Type B pancreatic cell (in vitro differentiated cells): ENCODE data around the gene PITX3. TPM values are rescaled to one million over a fixed set of nuclear protein-coding genes. Genes with fewer than 3 reads are reported as not detected.

Source experiments
- DNase-seq: peaks from one replicate; pipeline ENCODE4 v3.0.0; 2021; ENCODE audit warnings: mixed read lengths; ENCODE audit not compliant: unreplicated experiment; ENCODE audit errors: extremely low spot score
- H3K27ac Mint-ChIP-seq: 2 replicates; pipeline ENCODE4 v1.8.0; 2021; ENCODE audit warnings: mild to moderate bottlenecking, mixed read lengths
- H3K27me3 Mint-ChIP-seq: 2 replicates; pipeline ENCODE4 v1.8.0; 2021; ENCODE audit warnings: mixed read lengths
- H3K36me3 Mint-ChIP-seq: 2 replicates; pipeline ENCODE4 v1.8.0; 2021; ENCODE audit warnings: mixed read lengths
- H3K4me1 Mint-ChIP-seq: one replicate; pipeline ENCODE4 v1.8.0; 2021; ENCODE audit warnings: mixed read lengths; ENCODE audit not compliant: unreplicated experiment
- H3K4me3 Mint-ChIP-seq: 2 replicates; pipeline ENCODE4 v1.8.0; 2021; ENCODE audit warnings: mild to moderate bottlenecking, mixed read lengths
- H3K9me3 Mint-ChIP-seq: 2 replicates; pipeline ENCODE4 v1.8.0; 2021; ENCODE audit warnings: mixed read lengths
- total RNA-seq: library from RNA; stranded (reverse); gene quantifications from 2 replicates; pipeline ENCODE4 v1.2.1, GENCODE V29; 2021; ENCODE audit warnings: low replicate concordance
- TF ChIP-seq, protein P1 (sequence below): fragments of 200-600 bp; sonication (generic); conservative IDR thresholded peaks from 2 replicates; pipeline ENCODE4 v1.5.0; 2021; ENCODE audit warnings: antibody characterized with exemption, mild to moderate bottlenecking

PITX3 gene
- total RNA-seq, 1 donor from 2014 or later: 0.34 TPM

DNA sequence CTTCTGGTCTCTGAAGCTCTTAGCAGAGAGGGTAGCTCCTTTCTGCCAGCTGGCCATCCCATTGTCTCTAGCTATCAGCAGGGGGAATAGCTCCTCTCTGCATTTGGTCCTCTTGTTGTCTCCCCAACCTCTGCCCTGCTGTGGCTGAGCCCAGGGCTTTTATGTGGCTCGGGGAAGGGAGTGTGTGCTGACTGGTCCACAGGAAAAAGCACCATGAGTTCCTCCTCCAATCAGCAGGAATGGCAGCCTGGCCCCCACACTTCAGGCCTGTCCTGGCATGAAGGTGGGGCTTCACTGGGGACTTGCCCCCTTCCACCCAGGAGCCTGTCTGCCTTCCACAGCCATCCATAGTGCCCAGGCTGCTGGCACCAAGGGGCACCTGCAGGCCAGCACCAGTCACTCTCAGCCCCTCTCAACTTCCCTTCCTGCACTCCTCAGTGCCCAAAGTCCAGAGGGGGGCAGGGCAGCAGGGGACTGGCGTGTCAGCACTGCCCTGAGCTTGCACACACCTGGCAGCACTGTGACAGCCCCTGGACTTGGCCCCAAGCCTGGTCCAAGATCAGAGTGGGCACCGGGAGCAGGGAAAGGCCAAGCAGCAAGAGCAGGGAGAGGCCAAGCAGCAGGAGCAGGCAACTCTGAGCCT lies 52.9 kb downstream of the PITX3 start:
- Mint-ChIP-seq H3K36me3 (no peaks in the 10 kb centered on the region), H3K4me3 (no peak overlapping the region), H3K4me1 (no peaks in the 10 kb centered on the region), H3K27ac (no peak overlapping the region), H3K27me3 (peaks cover 9% of the 10 kb centered on the region), H3K9me3 (peaks cover 14% of the 10 kb centered on the region)
- no peak for DNase-seq
- TF ChIP-seq, protein P1, sequence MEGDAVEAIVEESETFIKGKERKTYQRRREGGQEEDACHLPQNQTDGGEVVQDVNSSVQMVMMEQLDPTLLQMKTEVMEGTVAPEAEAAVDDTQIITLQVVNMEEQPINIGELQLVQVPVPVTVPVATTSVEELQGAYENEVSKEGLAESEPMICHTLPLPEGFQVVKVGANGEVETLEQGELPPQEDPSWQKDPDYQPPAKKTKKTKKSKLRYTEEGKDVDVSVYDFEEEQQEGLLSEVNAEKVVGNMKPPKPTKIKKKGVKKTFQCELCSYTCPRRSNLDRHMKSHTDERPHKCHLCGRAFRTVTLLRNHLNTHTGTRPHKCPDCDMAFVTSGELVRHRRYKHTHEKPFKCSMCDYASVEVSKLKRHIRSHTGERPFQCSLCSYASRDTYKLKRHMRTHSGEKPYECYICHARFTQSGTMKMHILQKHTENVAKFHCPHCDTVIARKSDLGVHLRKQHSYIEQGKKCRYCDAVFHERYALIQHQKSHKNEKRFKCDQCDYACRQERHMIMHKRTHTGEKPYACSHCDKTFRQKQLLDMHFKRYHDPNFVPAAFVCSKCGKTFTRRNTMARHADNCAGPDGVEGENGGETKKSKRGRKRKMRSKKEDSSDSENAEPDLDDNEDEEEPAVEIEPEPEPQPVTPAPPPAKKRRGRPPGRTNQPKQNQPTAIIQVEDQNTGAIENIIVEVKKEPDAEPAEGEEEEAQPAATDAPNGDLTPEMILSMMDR: no peak

DNA sequence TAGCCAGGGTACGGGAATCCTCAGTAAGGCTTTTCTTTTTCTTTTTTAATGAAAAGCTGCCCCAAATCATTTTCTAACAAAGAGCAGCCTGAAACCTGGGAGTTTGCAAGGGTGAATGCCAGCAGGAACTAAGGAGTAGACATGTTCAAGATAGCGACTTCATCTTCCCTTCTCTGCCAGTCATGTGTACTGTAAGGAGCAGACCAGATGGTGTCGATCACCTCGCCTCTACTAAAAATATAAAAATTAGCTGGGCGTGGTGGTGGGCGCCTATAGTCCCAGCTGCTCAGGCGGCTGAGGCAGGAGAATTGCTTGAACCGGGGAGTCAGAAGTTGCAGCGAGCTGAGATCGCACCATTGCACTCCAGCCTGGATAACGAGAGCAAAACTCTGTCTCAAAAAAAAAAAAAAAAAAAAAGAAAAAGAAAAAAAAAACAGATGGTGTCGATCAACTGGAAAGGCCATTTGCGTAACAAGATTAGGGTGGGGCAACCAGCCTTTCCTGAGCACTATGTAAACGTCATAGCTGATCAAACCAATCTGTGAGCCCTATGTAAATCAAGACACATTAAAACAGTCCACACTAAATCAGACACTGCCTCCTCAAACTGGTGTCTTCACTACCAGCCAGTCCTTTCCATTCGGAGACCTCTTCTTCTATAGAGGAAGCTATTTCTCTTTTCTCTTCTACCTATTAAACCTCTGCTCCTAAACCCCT lies 55.3 kb downstream of the PITX3 start:
- Mint-ChIP-seq H3K4me3 (no peak overlapping the region), H3K4me1 (no peaks in the 10 kb centered on the region)

DNA sequence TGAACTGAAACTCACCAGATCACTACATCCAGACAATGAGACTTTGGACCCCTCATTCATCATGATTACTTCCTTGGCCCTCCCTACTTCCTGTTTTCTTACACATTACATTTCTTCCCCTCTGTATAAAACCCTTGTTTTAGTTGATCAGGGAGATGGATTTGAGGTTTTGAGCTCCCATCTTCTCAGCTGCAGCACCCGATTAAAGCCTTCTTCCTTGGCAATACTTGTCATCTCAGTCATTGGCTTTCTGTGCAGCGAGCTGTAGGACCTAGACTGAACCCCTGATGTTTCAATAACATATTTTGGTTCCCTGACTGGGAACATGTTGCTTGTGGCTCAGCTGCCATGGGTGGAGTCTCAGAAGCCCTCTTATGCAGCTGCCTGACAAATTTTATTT lies 56.0 kb downstream of the PITX3 start:
- no peaks in the 10 kb centered on the region for H3K4me1 Mint-ChIP-seq
- no peak for DNase-seq

More for the DNA sequence above, 55.3 kb downstream of the PITX3 start:
- no peak for DNase-seq
- Mint-ChIP-seq H3K27me3 (peaks cover 9% of the 10 kb centered on the region), H3K27ac (no peak overlapping the region), H3K36me3 (no peaks in the 10 kb centered on the region), H3K9me3 (peaks cover 14% of the 10 kb centered on the region)
- TF ChIP-seq, protein P1: no peak

DNA sequence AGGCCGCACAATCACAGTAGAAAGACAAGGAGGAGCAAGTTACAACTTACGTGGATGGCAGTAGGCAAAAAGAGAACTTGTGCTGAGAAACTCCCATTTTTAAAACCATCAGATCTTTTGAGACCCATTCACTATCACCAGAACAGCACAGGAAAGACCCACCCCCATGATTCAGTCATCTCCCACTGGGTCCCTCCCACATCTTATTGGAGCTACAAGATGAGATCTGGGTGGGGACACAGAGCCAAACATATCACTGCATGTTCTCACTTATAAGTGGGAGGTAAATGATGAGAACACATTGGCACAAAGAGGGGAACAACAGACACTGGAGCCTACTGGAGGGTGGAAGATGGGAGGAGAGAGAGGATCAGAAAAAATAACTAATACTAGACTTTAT lies 56.7 kb downstream of the PITX3 start:
- Mint-ChIP-seq H3K27me3 (peaks cover 9% of the 10 kb centered on the region), H3K4me1 (no peaks in the 10 kb centered on the region), H3K4me3 (no peak overlapping the region), H3K36me3 (no peaks in the 10 kb centered on the region), H3K27ac (no peak overlapping the region), H3K9me3 (peaks cover 14% of the 10 kb centered on the region)
- TF ChIP-seq, protein P1: no peak
- DNase-seq: no peak

More for the DNA sequence above, 56.0 kb downstream of the PITX3 start:
- Mint-ChIP-seq H3K9me3 (peaks cover 14% of the 10 kb centered on the region), H3K36me3 (no peaks in the 10 kb centered on the region), H3K4me3 (no peak overlapping the region), H3K27ac (no peak overlapping the region), H3K27me3 (peaks cover 9% of the 10 kb centered on the region)
- TF ChIP-seq, protein P1: no peak

Other genes with a start within 250 kb of the PITX3 start
- gene ARMH3, start 185.3 kb downstream of the PITX3 start, total RNA-seq: 20.5 and 22.2 TPM in 2 replicates
- gene HPS6, start 176.2 kb downstream of the PITX3 start, total RNA-seq: 19.1 and 23.1 TPM in 2 replicates
- 80.8 and 115 TPM in 2 replicates for gene LDB1, start 121.1 kb downstream of the PITX3 start, total RNA-seq
- 48.6 and 51.6 TPM in 2 replicates for gene PPRC1, start 108.5 kb downstream of the PITX3 start, total RNA-seq
- gene NOLC1, start 89.1 kb downstream of the PITX3 start, total RNA-seq: 74.8 and 88.0 TPM in 2 replicates
- 0.22 TPM in 1 of 2 replicates, not detected in the other for gene ELOVL3, start 15.2 kb downstream of the PITX3 start, total RNA-seq
- 48.7 and 61.9 TPM in 2 replicates for gene GBF1, start 4.0 kb upstream of the PITX3 start, total RNA-seq
- 29.7 and 47.1 TPM in 2 replicates for gene NFKB2, start 154.2 kb upstream of the PITX3 start, total RNA-seq
- 7.8 and 9.3 TPM in 2 replicates for gene PSD, start 177.3 kb upstream of the PITX3 start, total RNA-seq
- gene FBXL15, start 179.3 kb upstream of the PITX3 start, total RNA-seq: 14.8 and 19.0 TPM in 2 replicates
- 44.5 and 86.1 TPM in 2 replicates for gene CUEDC2, start 191.1 kb upstream of the PITX3 start, total RNA-seq
- gene C10orf95, start 210.0 kb upstream of the PITX3 start, total RNA-seq: 0.75 and 2.3 TPM in 2 replicates